Retinal pigment epithelial cell (primary cell): ENCODE measurements around the gene MYBPC3.

Source experiments
- DNase-seq: peaks from one replicate; pipeline ENCODE4 v3.0.0-alpha.2; 2010; ENCODE audit warnings: low read depth
- H3K4me3 ChIP-seq: 2 replicates; pipeline ENCODE4 v1.5.1; 2011; ENCODE audit warnings: mild to moderate bottlenecking, low read length, control low read depth, moderate library complexity
- CTCF ChIP-seq: conservative IDR thresholded peaks from 2 replicates; pipeline ENCODE4 v1.5.1; 2011; ENCODE audit warnings: low read depth, low read length, control low read depth, inconsistent platforms

MYBPC3 gene

GRCh38 chr11:47284151-47284550 lies 68.4 kb downstream of the MYBPC3 start:
- no peak overlapping the region for H3K4me3 ChIP-seq
- no peak for DNase-seq
- no peak for TF ChIP-seq CTCF

- no peak for DNase-seq
- no peak overlapping the region for H3K4me3 ChIP-seq
- TF ChIP-seq CTCF = no peak
These were observed 70.0 kb downstream of the MYBPC3 start for GRCh38 chr11:47282462-47282861.
